Smooth muscle cell of bladder (primary cell): ENCODE measurements around the gene DNAJC17. TPM values are rescaled to one million over a fixed set of nuclear protein-coding genes. Genes with fewer than 3 reads are reported as not detected.

Experiments
- total RNA-seq: library from RNA; depleted of rRNA; stranded (reverse); fragments of >200 nt; gene quantifications from 2 replicates; pipeline ENCODE4 v1.2.3, GENCODE V29; 2014

DNAJC17 gene, protein sequence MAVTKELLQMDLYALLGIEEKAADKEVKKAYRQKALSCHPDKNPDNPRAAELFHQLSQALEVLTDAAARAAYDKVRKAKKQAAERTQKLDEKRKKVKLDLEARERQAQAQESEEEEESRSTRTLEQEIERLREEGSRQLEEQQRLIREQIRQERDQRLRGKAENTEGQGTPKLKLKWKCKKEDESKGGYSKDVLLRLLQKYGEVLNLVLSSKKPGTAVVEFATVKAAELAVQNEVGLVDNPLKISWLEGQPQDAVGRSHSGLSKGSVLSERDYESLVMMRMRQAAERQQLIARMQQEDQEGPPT
- 13.8 and 14.1 TPM in 2 replicates for total RNA-seq

DNA sequence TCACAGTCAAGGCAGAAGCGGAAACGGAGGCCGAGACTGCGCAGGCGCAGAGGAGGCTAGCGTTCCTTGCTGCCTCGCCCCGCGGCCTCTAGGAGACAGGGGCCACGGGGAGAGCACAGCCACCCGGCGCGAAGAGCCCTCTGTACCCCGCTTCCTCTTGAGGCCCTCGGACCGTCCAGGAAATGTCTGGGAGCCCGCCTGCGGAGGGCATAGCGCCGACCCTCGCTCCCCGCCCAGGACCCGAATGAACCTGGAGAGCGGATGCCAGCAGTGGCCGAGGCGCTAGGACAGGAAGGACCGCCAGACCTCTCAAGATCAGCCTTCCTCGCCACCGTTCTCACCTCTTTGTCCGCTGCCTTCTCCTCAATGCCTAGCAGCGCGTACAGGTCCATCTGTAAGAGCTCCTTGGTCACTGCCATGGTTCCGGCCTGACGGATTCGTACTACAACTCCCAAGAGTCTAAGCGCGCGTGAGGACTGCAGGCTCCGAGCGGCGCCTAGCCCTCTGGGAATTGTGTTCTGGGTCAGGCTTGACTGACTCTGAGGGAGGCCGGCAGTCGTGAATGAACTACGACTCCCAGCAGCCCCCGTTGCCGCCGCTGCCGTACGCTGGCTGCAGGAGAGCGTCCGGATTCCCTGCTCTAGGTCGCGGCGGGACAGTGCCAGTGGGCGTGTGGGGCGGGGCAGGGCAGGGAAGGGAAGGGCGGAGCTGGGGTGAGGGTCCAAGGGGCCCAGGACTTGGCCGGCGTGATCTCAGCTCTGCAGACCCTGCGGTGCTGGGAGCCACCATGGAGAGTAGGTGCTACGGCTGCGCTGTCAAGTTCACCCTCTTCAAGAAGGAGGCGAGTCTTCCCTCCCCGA, at the start of gene DNAJC17, which contains the start of gene ZFYVE19:
DNAJC17 (minus strand) TSS at position 446 of the 860 bp plus-strand sequence; CDS start at position 419, 27 bp downstream.
ZFYVE19 (plus strand) TSS at position 62 of the 860 bp plus-strand sequence; CDS start at position 563, 501 bp downstream.

DNA sequence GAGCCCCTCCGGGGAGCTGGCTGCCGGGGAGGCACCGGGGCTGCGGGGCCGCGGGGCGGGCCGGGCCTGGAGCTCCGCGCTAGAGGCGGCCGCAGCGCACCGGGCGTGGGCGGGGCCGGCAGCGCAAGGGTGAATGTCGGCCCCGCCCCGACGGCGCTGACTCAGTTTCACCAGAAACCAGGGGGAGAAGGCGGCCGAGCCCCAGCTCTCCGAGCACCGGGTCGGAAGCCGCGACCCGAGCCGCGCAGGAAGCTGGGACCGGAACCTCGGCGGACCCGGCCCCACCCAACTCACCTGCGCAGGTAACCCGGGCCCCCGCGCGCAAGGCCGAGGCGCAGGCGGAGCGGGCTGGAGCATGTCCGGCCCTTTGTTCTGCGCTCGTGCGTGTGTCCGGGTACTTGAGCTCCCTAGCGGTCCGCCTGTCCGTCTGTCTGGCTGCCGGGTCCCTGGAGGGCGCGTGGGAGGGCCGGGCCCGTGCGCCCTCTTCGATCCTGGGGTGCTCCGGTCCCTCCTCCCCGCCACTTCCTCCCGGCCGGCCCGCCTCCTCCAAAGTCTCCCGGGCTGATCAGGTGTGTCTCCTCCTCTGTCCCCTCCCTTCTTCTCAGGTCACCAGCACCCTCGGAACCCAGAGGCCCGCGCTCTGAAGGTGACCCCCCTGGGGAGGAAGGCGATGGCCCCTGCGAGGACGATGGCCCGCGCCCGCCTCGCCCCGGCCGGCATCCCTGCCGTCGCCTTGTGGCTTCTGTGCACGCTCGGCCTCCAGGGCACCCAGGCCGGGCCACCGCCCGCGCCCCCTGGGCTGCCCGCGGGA, 36.8 kb upstream of the DNAJC17 start, which contains the start of gene SPINT1:
SPINT1 (plus strand) TSS at position 164 of the 811 bp plus-strand sequence; CDS start at position 671, 507 bp downstream.

DNA sequence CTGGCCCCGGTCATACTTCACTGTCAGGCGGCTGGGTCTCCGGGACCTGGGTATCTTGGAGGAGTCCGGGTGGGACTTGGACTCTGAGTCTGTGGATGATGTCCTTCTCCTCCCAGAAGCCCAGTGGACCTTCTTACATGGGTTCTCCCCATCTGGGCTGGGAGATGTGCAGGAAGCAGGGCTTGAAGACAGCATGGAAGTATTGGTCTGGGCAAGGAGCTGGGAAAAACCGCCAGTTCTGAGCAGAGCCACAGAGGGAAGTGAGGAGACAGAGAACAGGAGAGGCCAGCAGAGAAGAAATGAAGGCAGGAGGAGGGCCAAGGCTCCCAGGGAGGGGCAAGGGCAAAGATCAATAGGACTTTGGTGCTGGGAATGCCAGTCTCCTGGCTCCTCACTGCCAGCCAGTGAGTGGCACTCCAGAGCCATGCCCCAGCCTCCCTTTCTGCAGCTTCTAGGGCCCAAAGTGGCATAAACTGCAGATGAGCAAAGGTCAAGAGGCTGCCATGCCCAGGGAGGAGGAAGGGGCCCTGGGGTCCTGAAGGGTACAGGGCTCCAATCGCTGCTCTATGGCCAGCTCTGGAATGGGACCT, 21.3 kb upstream of the DNAJC17 start, which contains the start of gene PPP1R14D:
PPP1R14D (minus strand) TSS at position 262 of the 590 bp plus-strand sequence; CDS start at position 195, 67 bp downstream.

DNA sequence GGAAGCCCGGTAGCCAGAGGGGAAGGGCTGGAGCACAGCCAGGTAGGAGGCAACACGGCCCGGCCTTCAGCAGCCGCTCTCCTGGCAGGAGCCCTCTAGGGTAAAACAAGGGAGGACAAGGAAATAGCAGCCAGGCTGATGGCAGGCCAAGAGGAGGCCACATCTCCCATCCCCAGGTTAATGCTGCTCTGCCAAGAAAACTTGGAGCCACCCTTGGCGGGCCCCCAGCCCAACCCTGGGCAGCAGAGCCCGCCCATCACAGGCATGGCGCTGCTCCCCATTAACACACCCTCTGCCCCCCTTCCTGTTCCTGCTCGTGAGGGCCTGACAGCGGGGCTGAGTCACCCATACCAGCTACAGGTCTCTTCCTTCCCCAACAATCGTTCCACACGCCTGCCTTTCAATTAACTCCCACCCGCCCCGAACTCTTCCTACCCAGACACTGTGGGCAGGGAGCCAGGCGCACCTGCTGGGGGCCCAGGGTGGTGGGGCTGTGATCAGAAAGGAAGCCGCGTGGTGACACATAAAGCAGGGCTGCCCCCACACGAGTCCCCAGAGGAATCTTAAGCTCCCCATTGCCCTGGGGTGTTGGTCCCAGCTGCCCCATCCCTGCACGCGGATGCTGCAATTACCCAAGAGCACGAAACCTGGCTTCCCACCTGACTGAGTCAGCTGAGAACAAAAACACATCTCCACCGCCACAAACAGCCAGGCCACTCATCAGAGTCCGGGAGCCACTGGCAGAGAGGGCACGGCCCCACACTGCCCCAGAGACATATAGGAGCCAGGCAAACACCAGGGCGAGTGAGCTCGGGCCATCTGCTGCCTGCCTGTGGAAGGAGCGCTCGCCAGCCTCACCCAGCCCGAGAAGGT, 37.8 kb downstream of the DNAJC17 start, which contains the start of gene C15orf62:
C15orf62 (plus strand) TSS at position 707 of the 873 bp plus-strand sequence. CDS start 516 bp downstream, outside the sequence.

GRCh38 chr15:40763801-40764628, 43.3 kb downstream of the DNAJC17 start, which contains the start of gene GCHFR:
GCHFR (plus strand) TSS chr15:40764068; CDS start chr15:40764181, 113 bp downstream.

GRCh38 chr15:40754883-40755811, 52.1 kb downstream of the DNAJC17 start, which contains the start of gene RMDN3:
RMDN3 (minus strand) TSS chr15:40755254; CDS start chr15:40754783, 471 bp downstream.

Other genes starting within 250 kb of the DNAJC17 start
- 10.1 and 15.8 TPM in 2 replicates for gene CCDC32, start 242.4 kb downstream of the DNAJC17 start, total RNA-seq
- gene RPUSD2, start 238.2 kb downstream of the DNAJC17 start, total RNA-seq, result 11.0 and 13.4 TPM in 2 replicates
- gene KNL1, start 213.2 kb downstream of the DNAJC17 start, total RNA-seq, result 1.3 and 1.7 TPM in 2 replicates
- 1.4 and 1.6 TPM in 2 replicates for gene RAD51, start 112.3 kb downstream of the DNAJC17 start, total RNA-seq
- gene RMDN3, start 52.2 kb downstream of the DNAJC17 start, total RNA-seq, result 14.5 and 20.2 TPM in 2 replicates
- 3.2 and 5.0 TPM in 2 replicates for gene GCHFR, start 43.4 kb downstream of the DNAJC17 start, total RNA-seq
- not detected in 2 replicates for gene C15orf62, start 37.5 kb downstream of the DNAJC17 start, total RNA-seq
- 17.0 and 20.1 TPM in 2 replicates for gene ZFYVE19, start 384 bp downstream of the DNAJC17 start, total RNA-seq
- gene PPP1R14D, start 21.2 kb upstream of the DNAJC17 start, total RNA-seq, result not detected in 2 replicates
- 0.18 and 0.43 TPM in 2 replicates for gene SPINT1, start 36.6 kb upstream of the DNAJC17 start, total RNA-seq
- gene RHOV, start 66.8 kb upstream of the DNAJC17 start, total RNA-seq, result under 0.01 TPM in 1 of 2 replicates, not detected in the other
- gene VPS18, start 87.0 kb upstream of the DNAJC17 start, total RNA-seq, result 35.3 and 54.5 TPM in 2 replicates
- gene DLL4, start 121.9 kb upstream of the DNAJC17 start, total RNA-seq, result 0.46 and 0.85 TPM in 2 replicates
- gene CHAC1, start 146.0 kb upstream of the DNAJC17 start, total RNA-seq, result 17.5 and 40.8 TPM in 2 replicates